ENCODE data around the gene ACACA.

GRCh38 chr17:37118366-37119137, 288.1 kb downstream of the ACACA start:
- TF ChIP-seq PPARA (CRISPR knock-in tag; IDR thresholded peaks at IDR 0.05; ENCODE audit: borderline replicate concordance) (no peak), ZFP3 (CRISPR knock-in tag; IDR thresholded peaks at IDR 0.05) (no peak), CSRNP3 (CRISPR knock-in tag; IDR thresholded peaks at IDR 0.05) (no peak), PATZ1 (CRISPR knock-in tag; IDR thresholded peaks at IDR 0.05; ENCODE audit: borderline replicate concordance) (no peak), ZC3H10 (CRISPR knock-in tag; IDR thresholded peaks at IDR 0.05) (no peak), ZFP30 (CRISPR knock-in tag; IDR thresholded peaks at IDR 0.05) (no peak), ZNF8 (CRISPR knock-in tag; IDR thresholded peaks at IDR 0.05) (no peak), ZNF70 (CRISPR knock-in tag; IDR thresholded peaks at IDR 0.05) (no peak), CSDC2 (CRISPR knock-in tag; IDR thresholded peaks at IDR 0.05) (no peak), ISL1 (CRISPR knock-in tag; IDR thresholded peaks at IDR 0.05) (no peak), ZNF565 (CRISPR knock-in tag; conservative IDR thresholded peaks at IDR 0.05; ENCODE audit: low read depth) (no peak)
